Measurements from ENCODE around the gene ANKRD44. TPM values are rescaled to one million over a fixed set of nuclear protein-coding genes. Genes with fewer than 3 reads are reported as not detected.

Gene ANKRD44
- polyA plus RNA-seq, 5 donors = 20.4 to 36.3 (median 25.8) TPM

- no peak for DNase-seq
Observed at GRCh38 chr2:197116306-197116879, 194.2 kb downstream of the ANKRD44 start.

GRCh38 chr2:197115325-197115724, 195.3 kb downstream of the ANKRD44 start:
- DNase-seq = no peak

- peak in 1 of 2 donors; percentile 26 for DNase-seq
Observed at GRCh38 chr2:197113275-197113711, 197.3 kb downstream of the ANKRD44 start.

GRCh38 chr2:197109326-197109725, 201.3 kb downstream of the ANKRD44 start:
- DNase-seq = no peak

- DNase-seq = no peak
Observed at GRCh38 chr2:197108758-197109157, 201.8 kb downstream of the ANKRD44 start.

- no peak for DNase-seq
Observed at GRCh38 chr2:197107291-197108269, 203.0 kb downstream of the ANKRD44 start.

- no peak for DNase-seq
Observed at GRCh38 chr2:197103363-197103762, 207.2 kb downstream of the ANKRD44 start.

GRCh38 chr2:197102231-197102630, 208.3 kb downstream of the ANKRD44 start:
- DNase-seq = no peak

- no peak for DNase-seq
Observed at GRCh38 chr2:197101519-197101918, 209.1 kb downstream of the ANKRD44 start.

- DNase-seq = peak in 1 of 2 donors; percentile 19
Observed at GRCh38 chr2:197097578-197098366, 212.8 kb downstream of the ANKRD44 start.

- no peak for DNase-seq
Observed at GRCh38 chr2:197096649-197097048, 213.9 kb downstream of the ANKRD44 start.

GRCh38 chr2:197092431-197092830, 218.1 kb downstream of the ANKRD44 start:
- peak; percentile 70 to 78 for DNase-seq

- no peak for DNase-seq
Observed at GRCh38 chr2:197090742-197091367, 219.7 kb downstream of the ANKRD44 start.

- DNase-seq = no peak
Observed at GRCh38 chr2:197089655-197090054, 220.9 kb downstream of the ANKRD44 start.

- no peak for DNase-seq
Observed at GRCh38 chr2:197088694-197089093, 221.9 kb downstream of the ANKRD44 start.

- DNase-seq = no peak
Observed at GRCh38 chr2:197086500-197086899, 224.1 kb downstream of the ANKRD44 start.

GRCh38 chr2:197085665-197086064, 224.9 kb downstream of the ANKRD44 start:
- DNase-seq = no peak

GRCh38 chr2:197081294-197081693, 229.3 kb downstream of the ANKRD44 start:
- no peak for DNase-seq

GRCh38 chr2:197080578-197081216, 229.9 kb downstream of the ANKRD44 start:
- no peak for DNase-seq

GRCh38 chr2:197079832-197080555, 230.6 kb downstream of the ANKRD44 start:
- DNase-seq = no peak

Measured in right lung (tissue), 5 donors.